ENCODE data around the gene PTTG1.

PTTG1 gene

GRCh38 chr5:160466116-160466515, 44.5 kb downstream of the PTTG1 start:
- H3K4me3 ChIP-seq (replicated peaks; ENCODE audit: low read depth, low read length) = no peak overlapping the region
- no peak for TF ChIP-seq CTCF (IDR thresholded peaks at IDR 0.05; ENCODE audit: low read length, missing control alignments)

GRCh38 chr5:160466889-160467554, 45.4 kb downstream of the PTTG1 start:
- no peak overlapping the region for H3K4me3 ChIP-seq (replicated peaks; ENCODE audit: low read depth, low read length)
- TF ChIP-seq CTCF (IDR thresholded peaks at IDR 0.05; ENCODE audit: low read length, missing control alignments) = no peak
- DNase-seq (ENCODE audit: low read depth) = peak; percentile 63

More at GRCh38 chr5:160466116-160466515, 44.5 kb downstream of the PTTG1 start:
- no peak for DNase-seq (ENCODE audit: low read depth)

GRCh38 chr5:160467555-160468362, 46.1 kb downstream of the PTTG1 start:
- TF ChIP-seq CTCF (IDR thresholded peaks at IDR 0.05; ENCODE audit: low read length, missing control alignments) = no peak
- DNase-seq (ENCODE audit: low read depth) = peak; percentile 84
- peak overlapping the region; percentile 58 for H3K4me3 ChIP-seq (replicated peaks; ENCODE audit: low read depth, low read length)

- TF ChIP-seq CTCF (IDR thresholded peaks at IDR 0.05; ENCODE audit: low read length, missing control alignments) = no peak
- no peak for DNase-seq (ENCODE audit: low read depth)
- H3K4me3 ChIP-seq (replicated peaks; ENCODE audit: low read depth, low read length) = peak overlapping the region; percentile 58
Observed at GRCh38 chr5:160468363-160468975, 46.8 kb downstream of the PTTG1 start.

GRCh38 chr5:160469156-160470144, 47.8 kb downstream of the PTTG1 start:
- TF ChIP-seq CTCF (IDR thresholded peaks at IDR 0.05; ENCODE audit: low read length, missing control alignments) = no peak
- H3K4me3 ChIP-seq (replicated peaks; ENCODE audit: low read depth, low read length) = peak overlapping the region; percentile 58
- DNase-seq (ENCODE audit: low read depth) = no peak

Measured in fibroblast of pulmonary artery (primary cell).